ENCODE measurements around the gene WDR74. TPM values are rescaled to one million over a fixed set of nuclear protein-coding genes. Genes with fewer than 3 reads are reported as not detected.

The WDR74 gene
- total and polyA plus RNA-seq, 9 of the 15 experiments (the other 6 are each of a cell fraction or from before 2014, with no cell fraction given) = 32.7 to 210 (median 114) TPM

DNA sequence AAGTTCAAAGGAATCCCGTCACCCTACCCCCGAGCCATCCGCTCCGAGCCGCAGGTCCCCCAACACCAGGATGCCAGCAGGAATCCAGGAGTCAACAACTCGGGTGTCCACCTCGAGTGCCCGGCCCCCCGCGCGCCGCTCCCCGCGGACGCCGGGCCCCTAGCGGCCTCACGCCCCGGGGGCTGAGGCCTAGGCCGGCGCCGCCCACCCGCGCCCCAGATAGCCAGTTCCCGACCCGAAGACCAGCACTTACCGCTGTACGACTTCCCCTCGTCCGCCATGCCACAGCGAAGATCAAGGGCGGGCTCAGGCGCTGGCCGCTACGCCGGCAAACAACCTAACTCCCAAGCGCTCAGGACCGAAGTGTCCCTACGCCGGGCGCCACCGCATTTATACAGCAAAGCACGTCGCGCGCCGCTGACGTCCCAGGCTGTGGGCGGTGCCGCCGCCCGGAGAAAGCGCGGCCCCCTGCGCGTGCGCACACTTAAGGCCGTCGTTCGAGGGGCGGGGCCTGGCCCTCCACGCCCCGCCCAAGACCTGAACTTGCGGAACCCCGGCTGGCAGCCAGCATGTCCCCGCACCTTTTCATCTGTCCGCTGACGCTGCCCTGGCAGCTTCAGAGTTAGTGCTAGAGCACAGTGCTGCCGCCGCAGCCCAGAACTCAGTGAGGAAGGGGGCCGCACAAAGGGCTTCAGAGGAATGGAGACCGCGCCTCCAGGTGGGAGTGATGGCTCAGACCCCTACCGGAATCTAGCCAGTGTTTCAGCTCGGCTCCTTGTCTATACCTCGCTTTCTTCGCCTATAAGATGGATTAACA is 34.1 kb downstream of the WDR74 start, which contains the start of gene NXF1 (continued):
- TF ChIP-seq, protein P1, sequence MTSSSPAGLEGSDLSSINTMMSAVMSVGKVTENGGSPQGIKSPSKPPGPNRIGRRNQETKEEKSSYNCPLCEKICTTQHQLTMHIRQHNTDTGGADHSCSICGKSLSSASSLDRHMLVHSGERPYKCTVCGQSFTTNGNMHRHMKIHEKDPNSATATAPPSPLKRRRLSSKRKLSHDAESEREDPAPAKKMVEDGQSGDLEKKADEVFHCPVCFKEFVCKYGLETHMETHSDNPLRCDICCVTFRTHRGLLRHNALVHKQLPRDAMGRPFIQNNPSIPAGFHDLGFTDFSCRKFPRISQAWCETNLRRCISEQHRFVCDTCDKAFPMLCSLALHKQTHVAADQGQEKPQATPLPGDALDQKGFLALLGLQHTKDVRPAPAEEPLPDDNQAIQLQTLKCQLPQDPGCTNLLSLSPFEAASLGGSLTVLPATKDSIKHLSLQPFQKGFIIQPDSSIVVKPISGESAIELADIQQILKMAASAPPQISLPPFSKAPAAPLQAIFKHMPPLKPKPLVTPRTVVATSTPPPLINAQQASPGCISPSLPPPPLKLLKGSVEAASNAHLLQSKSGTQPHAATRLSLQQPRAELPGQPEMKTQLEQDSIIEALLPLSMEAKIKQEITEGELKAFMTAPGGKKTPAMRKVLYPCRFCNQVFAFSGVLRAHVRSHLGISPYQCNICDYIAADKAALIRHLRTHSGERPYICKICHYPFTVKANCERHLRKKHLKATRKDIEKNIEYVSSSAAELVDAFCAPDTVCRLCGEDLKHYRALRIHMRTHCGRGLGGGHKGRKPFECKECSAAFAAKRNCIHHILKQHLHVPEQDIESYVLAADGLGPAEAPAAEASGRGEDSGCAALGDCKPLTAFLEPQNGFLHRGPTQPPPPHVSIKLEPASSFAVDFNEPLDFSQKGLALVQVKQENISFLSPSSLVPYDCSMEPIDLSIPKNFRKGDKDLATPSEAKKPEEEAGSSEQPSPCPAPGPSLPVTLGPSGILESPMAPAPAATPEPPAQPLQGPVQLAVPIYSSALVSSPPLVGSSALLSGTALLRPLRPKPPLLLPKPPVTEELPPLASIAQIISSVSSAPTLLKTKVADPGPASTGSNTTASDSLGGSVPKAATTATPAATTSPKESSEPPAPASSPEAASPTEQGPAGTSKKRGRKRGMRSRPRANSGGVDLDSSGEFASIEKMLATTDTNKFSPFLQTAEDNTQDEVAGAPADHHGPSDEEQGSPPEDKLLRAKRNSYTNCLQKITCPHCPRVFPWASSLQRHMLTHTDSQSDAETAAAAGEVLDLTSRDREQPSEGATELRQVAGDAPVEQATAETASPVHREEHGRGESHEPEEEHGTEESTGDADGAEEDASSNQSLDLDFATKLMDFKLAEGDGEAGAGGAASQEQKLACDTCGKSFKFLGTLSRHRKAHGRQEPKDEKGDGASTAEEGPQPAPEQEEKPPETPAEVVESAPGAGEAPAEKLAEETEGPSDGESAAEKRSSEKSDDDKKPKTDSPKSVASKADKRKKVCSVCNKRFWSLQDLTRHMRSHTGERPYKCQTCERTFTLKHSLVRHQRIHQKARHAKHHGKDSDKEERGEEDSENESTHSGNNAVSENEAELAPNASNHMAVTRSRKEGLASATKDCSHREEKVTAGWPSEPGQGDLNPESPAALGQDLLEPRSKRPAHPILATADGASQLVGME (CRISPR knock-in tag; IDR thresholded peaks at IDR 0.05) = no peak
- TF ChIP-seq ELF2 (CRISPR knock-in tag; IDR thresholded peaks at IDR 0.05) = 0 out of 2 replicates have a peak, but pooled peaks have one; percentile 56
- TF ChIP-seq, protein P2, sequence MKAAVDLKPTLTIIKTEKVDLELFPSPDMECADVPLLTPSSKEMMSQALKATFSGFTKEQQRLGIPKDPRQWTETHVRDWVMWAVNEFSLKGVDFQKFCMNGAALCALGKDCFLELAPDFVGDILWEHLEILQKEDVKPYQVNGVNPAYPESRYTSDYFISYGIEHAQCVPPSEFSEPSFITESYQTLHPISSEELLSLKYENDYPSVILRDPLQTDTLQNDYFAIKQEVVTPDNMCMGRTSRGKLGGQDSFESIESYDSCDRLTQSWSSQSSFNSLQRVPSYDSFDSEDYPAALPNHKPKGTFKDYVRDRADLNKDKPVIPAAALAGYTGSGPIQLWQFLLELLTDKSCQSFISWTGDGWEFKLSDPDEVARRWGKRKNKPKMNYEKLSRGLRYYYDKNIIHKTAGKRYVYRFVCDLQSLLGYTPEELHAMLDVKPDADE (conservative IDR thresholded peaks at IDR 0.05; ENCODE audit: control insufficient read depth, low read depth, low read length) = peak; percentile 69; the same call in 1 of the 2 replicates
- TF ChIP-seq HCFC1 (IDR thresholded peaks at IDR 0.05; ENCODE audit: low read depth, low read length) = peak; percentile 79
- TF ChIP-seq SMC3 (conservative IDR thresholded peaks at IDR 0.05; ENCODE audit: insufficient read depth, low read depth, low read length) = 0 out of 2 replicates have a peak, but pooled peaks have one; percentile 25
- TF ChIP-seq, protein P3, sequence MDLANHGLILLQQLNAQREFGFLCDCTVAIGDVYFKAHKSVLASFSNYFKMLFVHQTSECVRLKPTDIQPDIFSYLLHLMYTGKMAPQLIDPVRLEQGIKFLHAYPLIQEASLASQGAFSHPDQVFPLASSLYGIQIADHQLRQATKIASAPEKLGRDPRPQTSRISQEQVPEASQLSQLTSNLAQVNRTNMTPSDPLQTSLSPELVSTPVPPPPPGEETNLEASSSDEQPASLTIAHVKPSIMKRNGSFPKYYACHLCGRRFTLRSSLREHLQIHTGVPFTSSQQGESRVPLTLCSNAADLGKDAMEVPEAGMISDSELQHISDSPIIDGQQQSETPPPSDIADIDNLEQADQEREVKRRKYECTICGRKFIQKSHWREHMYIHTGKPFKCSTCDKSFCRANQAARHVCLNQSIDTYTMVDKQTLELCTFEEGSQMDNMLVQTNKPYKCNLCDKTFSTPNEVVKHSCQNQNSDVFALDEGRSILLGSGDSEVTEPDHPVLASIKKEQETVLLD (IDR thresholded peaks at IDR 0.05) = peak; percentile 89
- no peak for TF ChIP-seq KAT2B (IDR thresholded peaks at IDR 0.05; ENCODE audit: low read depth, low read length)
- TF ChIP-seq MEF2A (IDR thresholded peaks at IDR 0.05; ENCODE audit: control insufficient read depth, low read depth, low read length) = 0 out of 2 replicates have a peak, but pooled peaks have one; percentile 30
- TF ChIP-seq HNRNPLL (IDR thresholded peaks at IDR 0.05; ENCODE audit: low read depth, low read length, poor library complexity, severe bottlenecking) = peak; percentile 81
- TF ChIP-seq, protein P4, sequence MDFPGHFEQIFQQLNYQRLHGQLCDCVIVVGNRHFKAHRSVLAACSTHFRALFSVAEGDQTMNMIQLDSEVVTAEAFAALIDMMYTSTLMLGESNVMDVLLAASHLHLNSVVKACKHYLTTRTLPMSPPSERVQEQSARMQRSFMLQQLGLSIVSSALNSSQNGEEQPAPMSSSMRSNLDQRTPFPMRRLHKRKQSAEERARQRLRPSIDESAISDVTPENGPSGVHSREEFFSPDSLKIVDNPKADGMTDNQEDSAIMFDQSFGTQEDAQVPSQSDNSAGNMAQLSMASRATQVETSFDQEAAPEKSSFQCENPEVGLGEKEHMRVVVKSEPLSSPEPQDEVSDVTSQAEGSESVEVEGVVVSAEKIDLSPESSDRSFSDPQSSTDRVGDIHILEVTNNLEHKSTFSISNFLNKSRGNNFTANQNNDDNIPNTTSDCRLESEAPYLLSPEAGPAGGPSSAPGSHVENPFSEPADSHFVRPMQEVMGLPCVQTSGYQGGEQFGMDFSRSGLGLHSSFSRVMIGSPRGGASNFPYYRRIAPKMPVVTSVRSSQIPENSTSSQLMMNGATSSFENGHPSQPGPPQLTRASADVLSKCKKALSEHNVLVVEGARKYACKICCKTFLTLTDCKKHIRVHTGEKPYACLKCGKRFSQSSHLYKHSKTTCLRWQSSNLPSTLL (IDR thresholded peaks at IDR 0.05) = no peak
- TF ChIP-seq HSF4 (CRISPR knock-in tag; IDR thresholded peaks at IDR 0.05; ENCODE audit: borderline replicate concordance) = no peak
- TF ChIP-seq ZNF436 (CRISPR knock-in tag; IDR thresholded peaks at IDR 0.05) = no peak
- TF ChIP-seq MAZ (CRISPR knock-in tag; conservative IDR thresholded peaks at IDR 0.05 in 1 of 2, IDR thresholded peaks at IDR 0.05 in 1 of 2) = peak; percentile 89 to 94
- TF ChIP-seq, protein P5, sequence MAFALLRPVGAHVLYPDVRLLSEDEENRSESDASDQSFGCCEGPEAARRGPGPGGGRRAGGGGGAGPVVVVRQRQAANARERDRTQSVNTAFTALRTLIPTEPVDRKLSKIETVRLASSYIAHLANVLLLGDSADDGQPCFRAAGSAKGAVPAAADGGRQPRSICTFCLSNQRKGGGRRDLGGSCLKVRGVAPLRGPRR (CRISPR knock-in tag; IDR thresholded peaks at IDR 0.05) = no peak
- peak; percentile 52; the same call in 1 of the 2 replicates for TF ChIP-seq HOXB6 (CRISPR knock-in tag; IDR thresholded peaks at IDR 0.05; ENCODE audit: borderline replicate concordance)

Measured in K562 (cell line).